ENCODE measurements around the gene PRKCD. TPM values are rescaled to one million over a fixed set of nuclear protein-coding genes. Genes with fewer than 3 reads are reported as not detected.

PRKCD gene
- total and polyA plus RNA-seq, 2 of the 4 experiments (the other 2 are of a cell fraction) = 4.3 to 19.0 TPM

- peaks cover 14% of the 10 kb centered on the region for H4K20me1 ChIP-seq (ENCODE audit: insufficient read depth, low read length)
- no peak for DNase-seq
- H3K4ac ChIP-seq (ENCODE audit: low read depth, low read length) = no peak overlapping the region
- H3K14ac ChIP-seq (replicated peaks; ENCODE audit: low read depth, low read length) = no peak overlapping the region
- POLR2A ChIA-PET (ENCODE audit: unreplicated experiment) = no interaction called here
- in situ Hi-C loops (cut with MboI; ENCODE audit: low sequenced_read_pairs) (no loop called here), dilution Hi-C loops (cut with HindIII; ENCODE audit: low sequenced_read_pairs, unreplicated experiment) (no loop called here), intact Hi-C loops (cut with micrococcal nuclease) (no loop called here)
- TF ChIP-seq FOS (IDR thresholded peaks at IDR 0.05; ENCODE audit: low read depth, low read length) (no peak), CTCF (conservative IDR thresholded peaks at IDR 0.05; ENCODE audit: low read depth, low read length) (no peak), RCOR1 (IDR thresholded peaks at IDR 0.05; ENCODE audit: insufficient replicate concordance, low read length) (no peak), CHD1 (IDR thresholded peaks at IDR 0.05; ENCODE audit: low read depth, low read length) (no peak), NFE2L2 (IDR thresholded peaks at IDR 0.05; ENCODE audit: low read depth, low read length) (no peak), MXI1 (IDR thresholded peaks at IDR 0.05; ENCODE audit: borderline replicate concordance, low read depth, low read length) (no peak), BHLHE40 (IDR thresholded peaks at IDR 0.05; ENCODE audit: low read depth, low read length) (no peak), MAZ (IDR thresholded peaks at IDR 0.05; ENCODE audit: borderline replicate concordance, low read depth, low read length) (no peak), RFX5 (IDR thresholded peaks at IDR 0.05; ENCODE audit: low read depth, low read length) (no peak), RAD21 (IDR thresholded peaks at IDR 0.05; ENCODE audit: low read length) (no peak), ELK1 (IDR thresholded peaks at IDR 0.05; ENCODE audit: borderline replicate concordance, low read depth, low read length) (no peak), POLR2A (IDR thresholded peaks at IDR 0.05; ENCODE audit: low read depth, low read length) (no peak), MAFK (IDR thresholded peaks at IDR 0.05; ENCODE audit: low read depth, low read length) (no peak), CEBPB (IDR thresholded peaks at IDR 0.05; ENCODE audit: low read depth, low read length) (no peak), SMC3 (IDR thresholded peaks at IDR 0.05; ENCODE audit: low read depth, low read length) (no peak), USF2 (IDR thresholded peaks at IDR 0.05; ENCODE audit: low read depth, low read length) (no peak)
- BruUV-seq (replicated peaks) = no TSS peak
- H2BK15ac ChIP-seq (ENCODE audit: low read depth, low read length) = no peak overlapping the region
- CTCF ChIA-PET = no interaction called here
- no peak overlapping the region for H2AK9ac ChIP-seq (replicated peaks; ENCODE audit: low read depth, low read length, poor library complexity)
- no peak overlapping the region for H2AFZ ChIP-seq (replicated peaks; ENCODE audit: low read length, poor library complexity)
- H3K36me3 ChIP-seq (ENCODE audit: control insufficient read depth, insufficient read depth, low read length) = peaks cover 96% of the 10 kb centered on the region
- H3K23ac ChIP-seq (ENCODE audit: low read depth, low read length) = no peak overlapping the region
- ATAC-seq (ENCODE audit: low read depth) = no peak
- H3K9me1 ChIP-seq (ENCODE audit: insufficient read depth, low read length) = 0 out of 2 replicates have a peak, but pooled peaks cover 3% of the 10 kb centered on the region
- H3K27ac ChIP-seq (ENCODE audit: insufficient read depth, low read length) = no peak overlapping the region
- no peak overlapping the region for H3K4me3 ChIP-seq (ENCODE audit: insufficient read depth, low read depth, low read length)
- H3K18ac ChIP-seq (ENCODE audit: low read depth, low read length) = no peak overlapping the region
- no peak overlapping the region for H4K8ac ChIP-seq (ENCODE audit: low read depth in 2 of 2, low read length in 2 of 2)
- no peak overlapping the region for H3K9ac ChIP-seq (ENCODE audit: low read depth, low read length)
- no peaks in the 10 kb centered on the region for H3K4me1 ChIP-seq (ENCODE audit: control insufficient read depth, insufficient read depth, low read length)
- H3K56ac ChIP-seq (ENCODE audit: extremely low read depth, insufficient read depth, low read length) = no peak overlapping the region
- H2BK5ac ChIP-seq (ENCODE audit: low read depth, low read length, poor library complexity, severe bottlenecking) = no peak overlapping the region
- no peaks in the 10 kb centered on the region for H3K27me3 ChIP-seq (ENCODE audit: control insufficient read depth, insufficient read depth, low read length)
- no peak overlapping the region for H3K4me2 ChIP-seq (ENCODE audit: low read depth, low read length)
- no peak overlapping the region for H4K5ac ChIP-seq (ENCODE audit: low read depth, low read length)
- H2AK5ac ChIP-seq (ENCODE audit: low read depth, low read length) = no peak overlapping the region
- H4K91ac ChIP-seq (ENCODE audit: insufficient read depth, low read depth, low read length) = no peak overlapping the region
- WGBS, 2 experiments (ENCODE audit: extremely low coverage in 2 of 2, insufficient read length in 1 of 2) = 91% methylated on average over 1 of the region's 2 CpGs; no CpG with 5 or more reads in 1 of the 2 experiments
- H3K79me1 ChIP-seq (ENCODE audit: low read depth in 1 of 2, low read length in 2 of 2) = peaks cover 36 to 62% of the 10 kb centered on the region in 2 experiments
- H2BK20ac ChIP-seq (ENCODE audit: low read depth, low read length) = no peak overlapping the region
- H2BK120ac ChIP-seq (ENCODE audit: low read depth, low read length) = no peak overlapping the region
- H3K9me3 ChIP-seq (ENCODE audit: control insufficient read depth, insufficient read depth, low read length) = no peaks in the 10 kb centered on the region
Observed at GRCh38 chr3:53229606-53230005, 68.6 kb downstream of the PRKCD start.

Measured in IMR-90 (cell line).